NCI-H2107 (cell line): ENCODE data around the gene BICDL1.

ENCODE experiments used
- DNase-seq: peaks from one replicate; lab custom pipeline; 2025; lab: John Stamatoyannopoulos, UW

The BICDL1 gene

DNA sequence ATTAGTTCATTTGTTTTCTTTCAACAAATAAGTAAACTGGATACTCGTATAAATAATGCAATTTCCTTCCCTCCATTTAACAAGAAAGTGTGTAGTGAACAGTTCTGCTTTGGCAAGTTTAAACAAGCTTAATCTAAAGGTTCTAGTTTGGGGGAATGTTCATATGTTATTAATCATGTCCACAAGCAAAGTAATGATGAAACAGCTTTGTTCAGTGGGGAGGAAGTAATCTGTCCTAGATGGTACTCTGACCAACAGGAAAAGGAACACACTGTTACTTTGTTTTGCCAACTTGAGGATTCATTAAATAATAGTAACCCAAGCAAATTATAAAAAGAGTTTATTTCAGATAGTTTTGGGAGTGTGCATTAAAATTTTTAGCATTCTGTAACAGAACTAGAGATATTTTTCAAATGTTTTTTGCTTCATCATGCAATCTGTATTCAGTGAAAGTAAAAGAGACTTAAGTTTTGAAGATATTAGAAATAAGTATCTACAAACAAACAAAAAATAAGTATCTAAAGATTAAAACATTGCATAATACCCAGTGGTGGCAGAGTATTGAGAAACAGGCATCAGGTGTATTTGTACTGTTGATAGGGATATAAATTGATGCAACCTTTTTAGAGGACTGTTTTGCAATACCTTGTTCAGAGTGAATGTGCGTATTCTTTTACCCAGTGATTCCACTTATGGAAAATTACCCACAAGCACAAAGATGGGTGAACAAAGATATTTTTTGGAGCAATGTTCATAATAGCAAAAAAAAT, 66.4 kb downstream of the BICDL1 start:
- no peak for DNase-seq

DNA sequence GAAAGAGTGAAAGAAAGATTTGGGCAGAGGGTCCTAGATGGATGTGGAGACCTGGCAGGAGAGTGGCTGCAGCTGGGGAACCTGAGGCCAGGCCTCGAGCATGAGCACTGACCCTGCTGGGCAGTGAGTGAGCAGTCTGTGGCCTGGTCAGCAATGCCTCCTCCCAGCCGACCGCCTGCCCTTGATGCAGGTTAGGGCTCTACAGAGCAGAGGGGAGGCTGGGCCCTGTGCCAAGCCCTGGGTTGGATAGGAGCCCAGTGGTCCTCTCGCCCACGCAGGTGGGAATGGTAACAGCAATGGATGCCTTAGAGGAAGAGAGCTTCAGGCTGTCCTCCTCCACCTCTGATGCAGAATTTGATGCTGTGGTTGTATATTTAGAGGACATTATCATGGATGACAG, 67.7 kb downstream of the BICDL1 start:
- no peak for DNase-seq

DNA sequence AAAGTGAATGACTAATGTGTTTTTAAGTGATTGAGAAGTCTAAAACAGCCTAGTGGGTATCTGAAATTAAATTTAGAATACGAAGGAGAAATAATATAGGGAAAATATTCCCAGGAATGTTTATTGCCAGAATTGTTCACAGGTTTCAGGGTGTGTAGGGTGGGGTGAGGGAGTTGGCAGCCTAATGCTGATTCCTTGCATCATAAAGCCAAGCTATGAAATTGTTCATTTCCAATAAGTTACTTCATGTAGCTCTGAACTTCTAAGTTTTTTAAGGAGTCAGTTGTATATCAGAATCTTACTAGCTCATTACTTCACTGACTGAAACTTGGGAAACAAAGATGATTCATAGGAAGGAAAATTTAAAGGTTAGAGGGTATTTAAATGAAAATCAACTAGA, 71.2 kb downstream of the BICDL1 start:
- no peak for DNase-seq

DNA sequence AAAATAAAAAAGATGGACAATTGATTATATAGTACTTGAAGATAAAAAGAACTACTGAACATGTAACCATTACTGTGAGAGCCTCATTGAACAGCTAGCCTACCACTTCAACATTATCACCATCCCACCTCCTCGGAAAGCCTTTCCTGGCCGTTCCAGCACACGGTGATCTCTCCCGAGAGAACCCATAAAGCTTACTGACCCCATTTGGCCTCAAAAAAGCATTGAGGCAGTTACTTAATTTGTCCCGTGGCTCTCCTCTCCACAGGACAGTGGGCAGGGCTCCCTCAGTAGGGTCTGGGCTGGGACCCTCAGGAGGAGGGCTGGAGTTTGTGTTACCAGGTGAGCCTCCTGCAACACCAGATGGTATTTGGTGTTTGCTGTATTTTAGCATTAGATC, 71.7 kb downstream of the BICDL1 start:
- DNase-seq, result no peak

DNA sequence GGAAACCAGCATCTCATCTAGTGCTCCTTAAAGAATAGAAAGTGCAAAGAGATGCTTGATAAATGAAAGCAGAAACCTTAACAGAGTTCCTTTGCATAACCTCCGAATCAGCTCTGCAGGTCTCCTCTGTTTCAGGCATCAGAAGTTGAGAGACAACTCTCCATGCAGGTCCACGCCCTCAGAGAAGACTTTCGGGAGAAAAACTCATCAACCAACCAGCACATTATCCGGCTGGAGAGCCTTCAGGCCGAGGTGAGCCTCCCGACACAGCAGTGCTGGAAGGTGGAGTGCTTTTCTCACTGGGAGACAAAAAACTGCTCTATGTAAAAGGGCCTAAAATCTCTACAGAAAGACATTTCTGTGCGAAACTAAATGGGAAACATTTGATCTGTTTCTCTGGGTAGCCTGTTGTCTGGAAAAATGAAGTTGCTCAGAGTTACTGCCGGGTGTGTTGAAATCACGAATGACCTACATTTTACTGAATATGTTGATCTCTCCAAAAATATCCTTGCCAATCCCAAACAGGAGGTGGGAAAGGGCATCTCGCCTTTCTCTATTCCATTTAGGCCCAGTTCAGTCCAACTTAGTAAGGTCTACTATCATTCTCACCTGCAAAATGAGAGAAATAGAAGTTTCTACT, 72.7 kb downstream of the BICDL1 start:
- no peak for DNase-seq

DNA sequence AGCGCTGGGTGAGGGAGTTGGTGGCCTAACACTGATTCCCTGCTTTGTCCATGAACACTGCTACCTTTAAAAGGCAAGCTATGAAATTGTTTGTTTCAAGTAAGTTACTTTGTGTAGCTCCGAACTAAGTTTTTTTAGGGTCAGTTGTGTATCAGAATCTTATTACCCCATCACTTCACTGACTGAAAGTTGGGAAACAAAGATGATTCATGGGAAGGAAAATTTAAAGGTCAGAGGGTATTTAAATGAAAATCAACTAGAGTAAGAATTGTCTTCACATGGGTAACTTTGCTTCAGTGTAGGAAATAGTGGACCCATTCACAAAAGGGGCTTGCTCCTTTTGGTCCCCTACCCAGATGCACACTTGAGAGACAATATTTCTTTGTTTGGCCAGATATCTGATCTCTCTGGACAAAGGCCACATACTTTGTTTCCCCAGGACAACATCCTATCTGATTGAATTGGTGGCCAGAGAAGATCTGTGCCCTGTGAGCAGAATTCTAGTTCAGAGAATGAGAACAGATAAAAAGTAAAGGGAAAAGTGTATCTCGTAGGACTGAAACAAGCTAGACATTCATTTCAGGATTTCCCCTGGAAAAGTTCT, 74.0 kb downstream of the BICDL1 start:
- no peak for DNase-seq

DNA sequence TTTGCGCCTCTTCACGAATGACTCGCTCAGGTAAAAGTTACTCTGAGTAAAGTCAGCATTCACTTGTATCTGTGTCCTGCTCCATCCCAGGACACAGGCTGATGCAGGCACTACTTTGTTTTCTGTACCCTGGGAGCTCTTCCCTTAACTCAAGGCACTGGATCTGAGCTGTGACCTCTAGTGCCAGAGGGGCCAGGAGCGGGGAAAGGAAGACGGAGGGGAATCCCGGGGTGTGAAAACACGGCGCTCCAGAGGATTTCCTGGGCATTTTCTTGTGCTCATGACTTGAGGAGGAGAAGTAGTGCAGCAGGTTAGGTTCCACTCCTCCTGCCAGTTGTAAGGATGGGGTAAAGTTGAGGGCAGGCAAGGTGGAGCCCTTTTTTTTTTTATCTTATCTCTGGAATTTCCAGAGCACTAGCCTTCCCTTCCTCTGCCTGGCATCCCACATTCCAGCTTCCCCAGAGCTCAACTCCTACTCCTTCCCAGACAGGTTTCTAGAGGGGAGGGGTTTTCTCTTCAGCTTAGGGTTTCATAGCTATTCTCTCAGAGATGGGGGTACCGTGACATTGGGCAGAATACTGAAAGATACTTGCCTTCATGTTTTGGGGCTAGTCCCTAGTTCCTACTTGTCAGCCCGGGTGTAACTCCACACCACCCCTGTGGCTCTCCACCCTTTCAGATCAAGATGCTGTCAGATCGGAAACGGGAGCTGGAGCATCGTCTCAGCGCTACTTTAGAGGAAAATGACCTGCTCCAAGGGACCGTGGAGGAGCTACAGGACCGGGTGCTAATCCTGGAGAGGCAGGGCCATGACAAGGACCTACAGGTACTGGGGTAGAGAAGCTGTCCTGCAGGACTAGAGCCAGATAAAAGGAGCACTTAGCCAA, 75.3 kb downstream of the BICDL1 start:
- no peak for DNase-seq

DNA sequence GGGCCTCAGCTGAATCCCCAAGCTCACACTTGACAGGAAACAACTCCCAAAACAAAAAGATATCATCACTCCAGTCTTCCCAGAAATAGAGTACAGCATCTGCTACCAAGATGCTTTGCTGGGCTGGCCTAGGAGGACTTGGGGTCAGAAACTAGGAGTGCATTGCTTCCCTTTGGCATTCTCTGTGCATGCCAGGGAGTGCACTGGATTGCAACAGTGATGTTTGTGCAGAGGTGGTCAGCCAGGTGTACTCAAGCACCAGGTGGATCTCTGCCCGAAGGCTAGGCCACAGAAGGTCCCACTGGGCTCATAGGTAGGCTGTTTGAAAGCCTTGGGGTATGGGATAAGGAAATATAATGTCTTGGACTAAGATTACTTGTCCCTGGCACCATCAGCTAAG, 76.4 kb downstream of the BICDL1 start:
- no peak for DNase-seq

DNA sequence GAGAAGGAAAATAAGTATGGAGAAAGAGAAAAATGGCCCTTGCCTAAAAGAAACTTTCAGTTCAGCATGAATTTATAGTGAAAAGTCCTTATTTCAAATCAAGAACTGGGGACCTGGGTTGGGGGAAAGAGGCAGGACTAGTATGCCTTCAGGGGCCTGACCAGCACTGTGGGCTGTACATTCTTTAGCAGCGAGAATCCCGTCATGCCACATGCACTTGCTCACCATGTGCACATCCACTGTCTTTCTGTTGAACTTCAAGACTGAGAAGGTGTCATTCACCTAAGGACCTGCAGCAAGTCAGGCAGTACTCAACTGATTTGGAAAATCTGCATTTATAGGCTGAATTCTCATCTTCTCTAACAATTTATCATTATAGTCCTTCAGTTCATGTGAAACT, 77.3 kb downstream of the BICDL1 start:
- no peak for DNase-seq

DNA sequence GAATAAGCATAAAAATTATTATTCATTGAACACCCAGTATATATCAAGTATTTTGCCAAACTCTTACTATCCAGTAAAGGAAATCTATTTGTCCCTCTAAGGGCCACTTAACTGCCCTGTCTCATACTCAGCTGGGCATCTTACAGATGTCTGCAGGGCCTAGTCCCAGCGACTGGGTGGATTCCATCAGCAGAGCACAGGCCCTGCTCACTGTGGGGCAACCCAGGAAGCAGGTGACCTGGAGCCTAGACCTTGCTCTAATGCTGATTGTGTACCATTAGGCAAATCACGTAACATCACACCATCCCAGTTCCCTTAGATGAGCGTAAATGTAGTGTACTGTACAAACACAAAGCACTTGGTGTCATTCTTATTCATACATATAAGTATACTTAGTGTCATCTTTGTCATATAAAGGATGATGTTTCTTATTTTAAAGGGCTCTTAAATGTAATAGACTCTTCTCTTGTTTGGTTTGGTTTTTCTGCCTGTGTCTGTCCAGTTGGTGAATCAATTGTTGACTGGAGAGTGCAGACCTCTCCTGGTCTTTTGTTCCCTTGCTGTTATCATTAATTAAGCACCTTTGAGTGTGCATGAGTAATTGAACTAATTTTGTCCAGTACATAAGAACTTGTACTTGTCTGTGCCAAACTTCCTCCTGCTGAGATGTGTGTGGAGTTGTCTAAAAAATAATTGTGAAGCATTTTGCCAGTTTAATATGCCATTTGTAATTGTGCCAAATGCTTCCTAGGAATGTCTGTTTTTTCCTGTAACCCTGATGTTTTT, 78.2 kb downstream of the BICDL1 start:
- no peak for DNase-seq

DNA sequence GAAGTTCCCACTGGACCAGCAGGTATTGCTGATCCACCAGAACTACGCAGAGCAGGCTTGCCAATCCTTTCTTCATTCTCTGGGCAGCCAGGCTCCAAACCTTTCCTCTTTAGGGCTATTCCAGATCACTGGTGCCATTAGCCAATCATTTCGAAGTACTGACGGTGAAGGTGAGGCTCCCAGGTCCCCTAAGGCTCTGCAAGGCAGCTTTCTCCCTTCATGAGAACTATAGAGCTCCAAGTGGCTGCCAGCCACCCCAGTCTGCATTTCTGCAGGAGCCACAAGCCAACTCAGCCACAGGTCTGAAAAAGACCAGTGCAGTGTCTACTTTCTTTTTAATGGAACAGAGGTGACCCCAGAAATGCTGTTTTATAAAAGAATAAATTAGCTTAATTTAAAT, 78.9 kb downstream of the BICDL1 start:
- no peak for DNase-seq

DNA sequence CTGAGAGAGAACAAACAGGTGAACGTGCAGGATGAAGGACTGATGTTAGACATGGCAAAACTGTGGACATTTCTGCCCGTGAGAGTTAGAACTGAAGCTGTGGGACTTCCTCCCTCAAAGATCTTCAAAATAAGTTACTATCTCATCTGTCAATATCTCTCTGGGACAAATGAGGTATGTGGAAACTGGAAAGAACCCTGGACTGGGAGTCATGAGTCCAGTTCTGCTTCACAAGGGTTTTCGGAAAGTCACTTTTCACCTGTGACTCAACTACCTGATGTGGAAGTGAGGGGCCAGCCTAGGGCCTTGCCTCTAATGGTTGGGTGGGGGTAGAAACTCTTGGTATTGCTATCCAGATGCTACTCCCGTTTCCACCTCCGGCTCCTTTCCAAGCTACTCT, 80.2 kb downstream of the BICDL1 start:
- no peak for DNase-seq

DNA sequence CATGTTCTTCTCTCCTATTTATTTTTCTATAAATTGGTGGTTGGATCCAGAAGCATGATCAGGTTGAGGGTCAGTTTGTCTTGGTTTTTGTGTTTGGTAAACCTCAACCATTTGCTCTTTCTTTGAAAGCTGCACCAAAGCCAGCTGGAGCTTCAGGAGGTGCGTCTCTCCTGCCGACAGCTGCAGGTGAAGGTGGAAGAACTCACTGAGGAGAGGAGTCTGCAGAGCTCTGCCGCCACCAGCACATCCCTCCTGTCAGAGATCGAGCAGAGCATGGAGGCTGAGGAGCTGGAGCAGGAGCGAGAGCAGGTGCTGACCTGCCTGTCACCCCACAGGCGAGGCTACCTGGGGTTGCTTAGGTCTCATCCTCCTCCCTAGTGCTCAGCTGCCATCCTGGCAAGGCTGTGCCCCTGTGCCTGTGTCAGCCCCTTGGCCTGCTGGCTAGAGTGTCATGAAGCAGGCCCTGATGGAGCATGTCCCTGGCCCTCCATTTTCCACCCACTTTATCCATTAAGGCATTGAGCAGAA, 82.5 kb downstream of the BICDL1 start:
- no peak for DNase-seq

DNA sequence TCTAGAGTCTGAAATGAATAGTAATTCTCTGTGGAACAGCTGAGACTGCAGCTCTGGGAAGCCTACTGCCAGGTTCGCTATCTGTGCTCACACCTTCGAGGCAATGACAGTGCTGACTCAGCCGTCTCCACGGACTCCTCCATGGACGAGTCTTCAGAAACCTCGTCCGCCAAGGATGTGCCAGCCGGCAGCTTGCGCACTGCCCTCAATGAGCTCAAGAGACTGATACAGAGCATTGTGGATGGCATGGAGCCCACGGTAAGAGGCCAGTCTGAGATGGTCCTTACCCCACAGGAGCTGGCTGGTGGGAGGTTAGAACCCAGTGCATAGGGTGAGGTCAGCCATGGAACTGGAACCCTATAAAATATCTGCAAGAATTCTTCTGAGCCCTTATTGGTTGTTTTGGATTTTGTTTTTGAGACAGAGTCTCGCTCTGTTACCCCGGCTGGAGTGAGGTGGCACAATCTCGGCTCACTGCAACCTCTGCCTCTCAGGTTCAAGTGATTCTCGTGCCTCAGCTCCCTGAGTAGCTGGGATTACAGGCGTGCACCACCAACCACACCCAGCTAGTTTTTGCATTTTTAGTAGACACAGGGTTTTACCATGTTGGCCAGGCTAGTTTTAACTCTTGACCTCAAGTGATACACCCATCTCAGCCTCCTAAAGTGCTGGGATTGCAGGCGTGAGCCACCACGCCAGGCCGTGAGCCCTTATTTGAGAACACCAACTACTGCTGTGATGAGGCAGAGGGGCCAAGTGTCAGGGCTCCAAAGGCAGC, 83.6 kb downstream of the BICDL1 start:
- DNase-seq, result no peak

DNA sequence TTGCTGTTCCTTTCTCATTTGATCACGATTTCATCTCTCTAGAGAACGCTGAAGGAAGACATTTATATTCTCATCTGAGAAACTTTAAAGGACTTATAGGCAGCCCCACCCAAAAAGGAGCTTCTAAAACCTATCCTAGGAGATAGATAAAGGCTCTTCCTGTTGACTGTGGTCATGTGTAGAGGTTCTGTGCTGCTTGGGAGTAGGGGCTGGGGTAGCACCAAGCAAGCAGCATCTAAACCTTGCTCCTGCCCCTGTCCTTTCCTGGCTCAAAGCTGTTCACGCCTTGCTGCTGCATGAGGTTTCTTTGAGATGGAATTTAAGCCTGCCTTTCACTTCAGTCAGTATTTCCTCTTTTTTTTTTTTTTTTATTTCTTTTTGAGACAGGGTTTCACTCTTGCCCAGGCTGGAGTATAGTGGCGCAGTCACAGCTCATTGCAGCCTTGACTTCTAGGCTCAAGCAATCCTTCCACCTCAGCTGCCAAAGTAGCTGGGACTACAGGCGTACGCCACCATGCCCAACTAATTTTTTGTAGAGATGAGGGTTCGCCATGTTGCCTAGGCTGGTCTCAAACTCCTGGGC, 86.1 kb downstream of the BICDL1 start:
- no peak for DNase-seq

DNA sequence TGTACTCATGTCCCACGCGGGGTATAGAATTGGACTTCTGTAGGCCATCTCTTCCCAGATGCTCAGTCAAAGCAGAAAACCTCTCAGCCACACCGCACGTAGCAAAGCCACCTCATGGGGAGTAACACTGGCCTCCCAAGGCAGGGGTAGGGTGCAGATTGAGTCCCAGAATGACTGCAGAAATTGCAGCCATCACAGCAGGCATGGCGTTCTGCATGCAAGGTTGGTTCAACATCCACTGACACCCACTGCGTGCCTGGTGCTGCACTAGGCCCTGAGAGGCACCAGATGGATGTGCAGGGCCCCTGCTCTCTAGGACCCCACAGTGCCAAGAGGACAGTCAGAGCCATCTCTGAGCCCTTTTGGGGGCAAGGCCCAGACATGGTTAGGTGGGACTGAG, 87.6 kb downstream of the BICDL1 start:
- no peak for DNase-seq

DNA sequence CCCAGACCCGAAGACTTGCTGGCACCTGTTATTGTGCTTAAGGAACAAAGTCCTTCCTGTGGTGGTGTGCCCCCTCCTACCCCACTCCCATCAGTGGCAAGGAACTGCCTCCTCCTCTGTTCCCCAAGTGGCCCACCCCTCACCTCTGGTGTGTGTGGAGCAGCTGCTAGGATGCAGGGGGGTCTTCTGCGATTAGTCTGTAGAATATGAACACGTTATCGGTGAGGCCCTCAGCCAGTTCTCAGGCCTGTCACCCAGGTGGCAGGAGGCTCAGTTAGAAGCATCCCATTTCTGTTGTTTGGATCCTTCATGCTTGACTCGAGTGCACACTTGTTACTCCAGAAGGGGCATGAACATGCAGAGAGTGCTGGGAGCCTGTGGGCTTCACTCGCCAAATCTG, 88.2 kb downstream of the BICDL1 start:
- DNase-seq, result no peak

DNA sequence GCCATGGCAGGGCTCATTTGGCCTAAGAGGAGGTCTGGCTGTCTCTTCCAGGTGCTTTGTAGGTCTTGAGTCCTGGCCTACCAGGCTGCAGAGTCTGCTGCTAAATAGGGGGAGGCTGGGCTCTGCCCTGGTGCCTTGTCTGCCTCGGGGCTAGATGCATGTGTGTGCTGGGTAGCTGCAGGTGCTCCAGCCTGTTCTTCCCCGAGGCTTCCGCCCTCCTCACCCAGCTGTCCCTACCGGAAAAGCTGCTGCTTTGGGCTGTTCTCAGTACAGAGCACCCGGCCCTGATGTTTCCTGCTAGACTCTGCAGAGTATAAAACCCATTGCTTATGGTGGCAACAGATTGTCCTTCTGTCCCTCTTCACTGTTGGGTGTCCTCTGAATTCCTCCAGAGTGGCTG, 89.8 kb downstream of the BICDL1 start:
- no peak for DNase-seq

DNA sequence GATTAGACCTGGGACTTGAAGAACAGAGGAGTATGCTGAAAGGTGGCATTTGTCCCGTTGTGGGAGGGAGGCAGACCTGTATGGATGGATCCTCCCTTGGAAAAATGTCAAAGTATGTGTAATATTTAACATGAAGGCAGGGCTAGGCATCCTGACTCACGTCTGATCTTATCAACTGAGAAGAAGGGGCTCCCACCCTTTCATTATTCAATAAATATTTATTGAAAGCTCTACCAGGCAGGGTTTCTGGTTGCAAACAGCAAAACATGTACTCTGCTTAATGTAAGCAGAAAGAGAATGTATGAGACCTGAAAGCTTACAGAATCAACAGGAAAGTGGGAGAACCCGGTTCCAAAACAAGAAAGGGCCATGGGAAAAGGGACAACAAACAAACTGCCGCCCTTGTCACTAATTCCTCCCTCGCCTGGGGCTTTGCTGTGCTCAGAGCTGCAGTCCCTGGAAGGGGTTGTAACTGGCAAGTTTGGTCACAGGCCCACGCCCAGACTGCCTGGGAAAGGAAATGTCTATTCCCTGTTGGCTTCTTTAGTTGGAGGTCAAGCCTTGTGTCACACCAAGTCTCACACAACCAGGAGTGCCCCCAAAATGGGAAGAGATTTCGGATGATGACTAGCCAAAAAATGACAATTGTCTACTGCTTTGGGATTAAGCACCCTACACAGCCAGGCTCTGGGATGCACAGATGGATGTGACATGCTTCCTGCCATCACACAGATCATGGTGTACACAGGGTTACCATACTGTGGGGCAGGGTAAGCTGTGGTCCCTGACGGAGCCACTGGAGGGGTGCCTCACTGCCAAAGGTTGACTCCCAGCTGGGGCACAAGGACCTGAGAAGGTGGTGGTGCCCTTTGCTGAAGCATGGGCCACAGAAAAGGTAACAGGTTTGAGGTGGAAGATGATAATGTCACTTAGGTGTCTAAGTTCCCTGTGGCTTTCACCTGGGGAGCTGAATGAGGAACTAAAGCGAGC, 90.7 kb downstream of the BICDL1 start:
- no peak for DNase-seq
